PC-9 (cell line): ENCODE results near the gene CEP63. TPM values are rescaled to one million over a fixed set of nuclear protein-coding genes. Genes with fewer than 3 reads are reported as not detected.

Experiments
- BruUV-seq: library from RNA; stranded (reverse); fragments of 400-500 nt; replicated peaks from 2 replicates; lab custom pipeline; 2021; lab: Mats Ljungman, UMichigan
- CTCF ChIA-PET: fragments of 300-600 bp; sonication (Branson Sonifier 250); formaldehyde crosslinking; loops from one replicate; lab custom pipeline; 2022; ENCODE audit warnings: antibody characterized with exemption; lab: Charles Lee
- POLR2A ChIA-PET: fragments of 300-600 bp; sonication (Branson Sonifier 250); formaldehyde crosslinking; loops from one replicate; lab custom pipeline; 2022; ENCODE audit warnings: antibody characterized with exemption; ENCODE audit not compliant: unreplicated experiment; lab: Charles Lee
- DNase-seq, 2 experiments: peaks; one replicate each; pipeline versions ENCODE4 v3.0.0 to v3.0.0-alpha.2; 2015 to 2022; ENCODE audit warnings: mixed read lengths in 1 of 2
- H2AFZ ChIP-seq: fragments of 200-600 bp; sonication (generic); 2 replicates; pipeline ENCODE4 v1.8.1; 2017; ENCODE audit warnings: antibody characterized with exemption
- H3F3A ChIP-seq: fragments of 200-600 bp; sonication (generic); 2 replicates; pipeline ENCODE4 v1.8.1; 2017; ENCODE audit warnings: antibody characterized with exemption, mild to moderate bottlenecking, low read depth; ENCODE audit not compliant: insufficient read depth
- H3K27ac ChIP-seq: fragments of 200-600 bp; sonication (generic); 2 replicates; pipeline ENCODE4 v1.6.1; 2016; ENCODE audit warnings: mixed run types
- H3K27me3 ChIP-seq: fragments of 200-600 bp; sonication (generic); 2 replicates; pipeline ENCODE4 v1.6.1; 2016; ENCODE audit warnings: low read depth, mixed run types; ENCODE audit not compliant: insufficient read depth
- H3K36me3 ChIP-seq: fragments of 200-600 bp; sonication (generic); 2 replicates; pipeline ENCODE4 v1.6.1; 2016; ENCODE audit warnings: low read depth, mixed run types
- H3K4me1 ChIP-seq: fragments of 200-600 bp; sonication (generic); replicated peaks from 2 replicates; pipeline ENCODE4 v1.6.1; 2016; ENCODE audit warnings: mixed run types; ENCODE audit not compliant: insufficient read depth
- H3K4me2 ChIP-seq: fragments of 200-600 bp; sonication (generic); 2 replicates; pipeline ENCODE4 v1.6.1; 2017; ENCODE audit warnings: mixed run types
- H3K4me3 ChIP-seq: fragments of 200-600 bp; sonication (generic); 2 replicates; pipeline ENCODE4 v1.6.1; 2016; ENCODE audit warnings: mixed run types
- H3K79me2 ChIP-seq: fragments of 200-600 bp; sonication (generic); 2 replicates; pipeline ENCODE4 v1.6.1; 2017; ENCODE audit warnings: low read depth, mixed run types
- H3K9me2 ChIP-seq: fragments of 200-600 bp; sonication (generic); 2 replicates; pipeline ENCODE4 v1.8.1; 2017; ENCODE audit warnings: mild to moderate bottlenecking; ENCODE audit not compliant: insufficient read depth
- H3K9me3 ChIP-seq: fragments of 200-600 bp; sonication (generic); 2 replicates; pipeline ENCODE4 v1.8.1; 2016; ENCODE audit warnings: low read depth; ENCODE audit not compliant: insufficient read depth
- H4K20me1 ChIP-seq: fragments of 200-600 bp; sonication (generic); 2 replicates; pipeline ENCODE4 v1.8.1; 2017; ENCODE audit not compliant: insufficient read depth
- CTCF ChIP-seq: fragments of 200-600 bp; sonication (generic); conservative IDR thresholded peaks from 2 replicates; pipeline ENCODE4 v1.6.1; 2017; ENCODE audit warnings: mixed run types, antibody characterized with exemption, mild to moderate bottlenecking, moderate library complexity
- EZH2 ChIP-seq: fragments of 200-600 bp; sonication (generic); IDR thresholded peaks from 2 replicates; pipeline ENCODE4 v1.8.0; 2017; ENCODE audit warnings: antibody characterized with exemption, low read depth
- intact Hi-C: fragments of 100-400 bp; cut with micrococcal nuclease; formaldehyde crosslinking; loops from one replicate; pipeline ENCODE4 v1.10.0; 2022; ENCODE audit not compliant: unreplicated experiment
- total RNA-seq: library from RNA; stranded (reverse); gene quantifications from 2 replicates; pipeline ENCODE4 v1.2.3, GENCODE V29; 2021

The CEP63 gene
- total RNA-seq, 1 experiment from 2014 or later, result 31.5 TPM

GRCh38 chr3:134618478-134619300 is 132.8 kb downstream of the CEP63 start:
- H3K27ac ChIP-seq, result no peak overlapping the region
- ChIA-PET CTCF (no interaction called here), POLR2A (interaction anchor here (0.6 kb wide), 1 partner anchor 18 kb away, joined by 5 read pairs; no protein-coding TSS in a partner anchor)
- H3K4me3 ChIP-seq, result no peak overlapping the region
- no peaks in the 10 kb centered on the region for H3K36me3 ChIP-seq
- no peaks in the 10 kb centered on the region for H3K79me2 ChIP-seq
- H3F3A ChIP-seq, result no peaks in the 10 kb centered on the region
- intact Hi-C loops, result no loop called here
- no peak overlapping the region for H2AFZ ChIP-seq
- H3K9me3 ChIP-seq, result no peaks in the 10 kb centered on the region
- no peaks in the 10 kb centered on the region for H3K4me1 ChIP-seq
- H3K9me2 ChIP-seq, result no peaks in the 10 kb centered on the region
- H3K27me3 ChIP-seq, result peaks cover 35% of the 10 kb centered on the region
- H3K4me2 ChIP-seq, result no peak overlapping the region
- H4K20me1 ChIP-seq, result no peaks in the 10 kb centered on the region
- no peak for DNase-seq
- TF ChIP-seq CTCF (no peak), EZH2 (no peak)
- BruUV-seq, result no TSS peak

GRCh38 chr3:134619301-134619615 is 133.4 kb downstream of the CEP63 start:
- Histone ChIP-seq H2AFZ (no peak overlapping the region), H3K4me2 (no peak overlapping the region), H3K79me2 (no peaks in the 10 kb centered on the region), H3F3A (no peaks in the 10 kb centered on the region), H3K9me3 (no peaks in the 10 kb centered on the region), H3K27me3 (peaks cover 32% of the 10 kb centered on the region), H3K27ac (no peak overlapping the region), H3K9me2 (no peaks in the 10 kb centered on the region), H3K4me1 (no peaks in the 10 kb centered on the region), H3K4me3 (no peak overlapping the region), H3K36me3 (no peaks in the 10 kb centered on the region), H4K20me1 (no peaks in the 10 kb centered on the region)
- POLR2A ChIA-PET, result no interaction called here
- BruUV-seq, result no TSS peak
- DNase-seq, result no peak
- TF ChIP-seq CTCF (no peak), EZH2 (no peak)
- intact Hi-C loops, result no loop called here
- CTCF ChIA-PET, result no interaction called here

GRCh38 chr3:134619884-134620445 is 134.1 kb downstream of the CEP63 start:
- Histone ChIP-seq H3F3A (no peaks in the 10 kb centered on the region), H3K27me3 (peaks cover 30% of the 10 kb centered on the region), H3K27ac (no peak overlapping the region), H2AFZ (no peak overlapping the region), H3K9me2 (no peaks in the 10 kb centered on the region), H3K79me2 (no peaks in the 10 kb centered on the region), H4K20me1 (no peaks in the 10 kb centered on the region), H3K4me3 (no peak overlapping the region), H3K4me1 (no peaks in the 10 kb centered on the region), H3K36me3 (no peaks in the 10 kb centered on the region), H3K4me2 (no peak overlapping the region), H3K9me3 (no peaks in the 10 kb centered on the region)
- DNase-seq, result no peak
- ChIA-PET CTCF (no interaction called here), POLR2A (no interaction called here)
- TF ChIP-seq EZH2, result no peak
- TF ChIP-seq CTCF, result no peak
- BruUV-seq, result no TSS peak
- intact Hi-C loops, result no loop called here
